ENCODE measurements around the gene ZSCAN31.
A peak's percentile ranks its signal among the peaks of the same experiment; 100 is the strongest.
"Not testable (repeated sequence)": the region's sequence is repeated elsewhere in the genome, so short reads cannot be mapped to it uniquely, and the experiment has no call there.

Gene ZSCAN31

GRCh38 chr6:28335564-28336283, at the start of gene ZSCAN31:
Gene ZSCAN31 (minus strand): TSS chr6:28336148. CDS start chr6:28329683, 6,465 bp downstream.
- DNase-seq (ENCODE audit: low read depth in 2 of 2): peak; percentile 64 to 68

- DNase-seq (ENCODE audit: low read depth in 2 of 2): no peak
These were observed 48.2 kb upstream of the ZSCAN31 start for GRCh38 chr6:28384143-28384533.

GRCh38 chr6:28383235-28384142, 47.5 kb upstream of the ZSCAN31 start:
- DNase-seq (ENCODE audit: low read depth in 2 of 2): peak in 1 of 2 donors; percentile 21

- DNase-seq (ENCODE audit: low read depth in 2 of 2): no peak
These were observed 44.4 kb upstream of the ZSCAN31 start for GRCh38 chr6:28380381-28380780.

- DNase-seq (ENCODE audit: low read depth in 2 of 2): no peak
These were observed 42.7 kb upstream of the ZSCAN31 start for GRCh38 chr6:28378644-28379043.

- DNase-seq (ENCODE audit: low read depth in 2 of 2): no peak
These were observed 41.9 kb upstream of the ZSCAN31 start for GRCh38 chr6:28377879-28378278.

GRCh38 chr6:28373925-28374324, 38.0 kb upstream of the ZSCAN31 start:
- no peak for DNase-seq (ENCODE audit: low read depth in 2 of 2)

GRCh38 chr6:28371706-28372451, 35.9 kb upstream of the ZSCAN31 start:
- no peak for DNase-seq (ENCODE audit: low read depth in 2 of 2)

GRCh38 chr6:28371280-28371679, 35.3 kb upstream of the ZSCAN31 start:
- no peak for DNase-seq (ENCODE audit: low read depth in 2 of 2)

- no peak for DNase-seq (ENCODE audit: low read depth in 2 of 2)
These were observed 34.5 kb upstream of the ZSCAN31 start for GRCh38 chr6:28370440-28370839.

GRCh38 chr6:28369463-28369862, 33.5 kb upstream of the ZSCAN31 start:
- DNase-seq (ENCODE audit: low read depth in 2 of 2): no peak

- DNase-seq (ENCODE audit: low read depth in 2 of 2): no peak
These were observed 32.6 kb upstream of the ZSCAN31 start for GRCh38 chr6:28368522-28368921.

GRCh38 chr6:28365590-28365989, 29.6 kb upstream of the ZSCAN31 start:
- not testable (repeated sequence) for DNase-seq (ENCODE audit: low read depth in 2 of 2)

- no peak for DNase-seq (ENCODE audit: low read depth in 2 of 2)
These were observed 25.0 kb upstream of the ZSCAN31 start for GRCh38 chr6:28360961-28361360.

- not testable (repeated sequence) for DNase-seq (ENCODE audit: low read depth in 2 of 2)
These were observed 23.6 kb upstream of the ZSCAN31 start for GRCh38 chr6:28359562-28359961.

- DNase-seq (ENCODE audit: low read depth in 2 of 2): no peak
These were observed 21.1 kb upstream of the ZSCAN31 start for GRCh38 chr6:28357036-28357435.

GRCh38 chr6:28356666-28357020, 20.7 kb upstream of the ZSCAN31 start:
- no peak for DNase-seq (ENCODE audit: low read depth in 2 of 2)

- peak; percentile 24 to 50 for DNase-seq (ENCODE audit: low read depth in 2 of 2)
These were observed 20.1 kb upstream of the ZSCAN31 start for GRCh38 chr6:28355743-28356665.

- DNase-seq (ENCODE audit: low read depth in 2 of 2): no peak
These were observed 19.0 kb upstream of the ZSCAN31 start for GRCh38 chr6:28354688-28355554.

Data from stimulated activated CD4-positive, alpha-beta T cell treated with anti-CD3 and anti-CD28 coated beads, Interleukin-15, amount 100 ng/mL, for 48 hours (primary cell).